ENCODE data around the gene ARHGAP4.

ARHGAP4 gene

DNA sequence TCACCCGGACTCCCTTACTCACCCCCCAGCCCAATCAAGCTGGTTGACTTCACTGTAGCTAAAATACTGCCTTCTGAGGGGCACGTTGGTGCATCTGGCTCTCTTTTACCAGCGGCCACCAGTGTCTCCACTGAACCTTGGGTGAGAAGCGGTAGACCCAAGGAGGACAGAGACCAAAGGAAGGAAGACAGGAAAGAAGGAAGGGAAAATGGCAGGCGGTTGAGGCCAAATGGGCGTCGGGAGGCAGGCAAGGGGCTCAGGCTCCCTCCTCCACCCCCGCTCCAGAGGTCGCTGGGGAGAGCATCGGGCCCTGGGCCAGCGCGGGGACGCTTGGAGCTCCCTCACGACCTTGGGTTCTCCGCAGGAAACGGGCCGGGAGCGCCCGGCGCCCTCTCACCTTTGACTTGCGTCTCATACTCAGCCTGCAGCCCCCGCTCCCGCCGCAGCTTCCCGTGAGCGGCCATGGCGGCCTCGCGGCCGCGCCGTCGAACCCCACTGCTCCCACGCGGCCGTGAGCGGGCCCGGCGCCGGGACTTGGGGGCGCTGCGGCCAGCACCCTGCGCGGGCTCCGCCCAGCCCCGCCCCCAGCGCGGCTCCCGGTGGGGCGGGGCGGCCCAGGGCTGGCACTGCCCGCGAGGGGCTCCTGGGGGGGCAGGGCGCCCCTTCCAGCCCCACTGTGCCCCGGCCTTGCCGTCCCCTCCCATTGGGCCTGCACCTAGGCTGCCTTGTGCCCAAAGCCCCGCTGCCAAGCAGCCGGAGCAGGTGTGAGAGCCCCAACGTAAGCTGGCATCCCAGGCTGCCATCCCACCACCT lies at the start of gene ARHGAP4:
ARHGAP4 (minus strand) TSS at position 526 of the 813 bp plus-strand sequence; CDS start at position 464, 62 bp downstream.
- DNase-seq: no peak
- in situ Hi-C loops (cut with HindIII; ENCODE audit: low pct_ligation_motif_present, low pct_unique_long_range_greater_than_20kb, low sequenced_read_pairs): no loop called here

DNA sequence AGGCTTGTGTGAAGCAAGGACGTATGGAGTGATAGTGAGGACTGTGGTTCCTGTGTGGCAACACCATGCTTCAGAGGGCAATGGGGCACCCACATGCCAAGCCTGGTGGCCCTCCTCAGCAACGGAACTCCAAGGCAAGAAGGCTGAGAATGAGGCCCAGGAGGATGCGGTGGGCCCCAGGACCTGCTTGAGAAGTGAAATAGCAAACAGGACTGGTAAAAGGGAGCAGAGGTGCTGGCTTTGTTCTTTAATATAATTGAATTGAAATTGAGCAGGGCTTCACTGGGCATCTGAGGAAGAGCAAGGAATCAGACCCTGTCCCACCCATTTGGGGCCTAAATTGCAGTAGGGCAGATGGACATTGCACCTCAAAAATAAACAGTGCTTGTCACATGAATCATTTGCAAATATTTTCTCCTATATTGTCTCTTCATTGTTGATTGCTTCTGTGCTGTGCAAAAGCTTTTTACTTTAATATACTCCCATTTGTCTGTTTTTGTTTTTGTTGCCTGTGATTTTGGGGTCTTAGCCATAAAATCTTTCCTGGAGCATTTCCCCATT lies 48.7 kb upstream of the ARHGAP4 start:
- DNase-seq: no peak
- in situ Hi-C loops (cut with HindIII; ENCODE audit: low pct_ligation_motif_present, low pct_unique_long_range_greater_than_20kb, low sequenced_read_pairs): no loop called here

DNA sequence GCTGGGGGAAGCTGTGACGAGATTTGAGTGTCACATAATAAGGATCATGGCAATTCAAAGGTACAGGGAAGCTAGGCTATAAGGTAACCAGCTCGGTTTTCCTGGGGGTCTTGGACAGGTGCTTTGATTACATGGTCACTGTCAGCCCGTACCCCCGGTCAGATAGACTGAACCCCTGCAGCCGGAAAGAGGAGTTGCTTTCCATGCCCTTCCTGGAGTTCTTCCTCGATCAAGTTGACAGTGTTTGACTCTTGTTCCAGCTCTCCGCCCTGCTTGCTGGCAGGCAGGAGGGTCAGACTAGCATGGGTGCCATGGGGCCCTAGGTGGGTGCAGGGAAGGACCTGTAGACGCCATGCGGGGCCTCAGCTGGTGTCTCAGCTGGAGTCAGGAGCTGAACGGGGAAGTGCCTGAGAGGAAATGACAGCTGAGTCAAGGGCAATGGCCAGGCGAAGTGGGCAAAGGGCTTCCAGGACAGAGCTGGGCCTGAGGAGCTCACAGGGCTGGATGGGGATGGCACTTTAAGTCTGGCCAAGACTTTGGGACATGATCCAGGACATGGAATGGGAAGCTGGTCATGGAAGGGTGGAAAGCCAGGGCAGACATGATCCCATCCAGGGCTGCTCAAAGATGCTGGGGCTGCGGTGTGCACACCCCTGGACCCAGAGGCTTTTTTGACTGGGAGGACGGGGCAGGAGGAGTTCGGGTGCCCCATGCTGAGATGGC lies 48.1 kb upstream of the ARHGAP4 start:
- no peak for DNase-seq
- in situ Hi-C loops (cut with HindIII; ENCODE audit: low pct_ligation_motif_present, low pct_unique_long_range_greater_than_20kb, low sequenced_read_pairs): no loop called here

DNA sequence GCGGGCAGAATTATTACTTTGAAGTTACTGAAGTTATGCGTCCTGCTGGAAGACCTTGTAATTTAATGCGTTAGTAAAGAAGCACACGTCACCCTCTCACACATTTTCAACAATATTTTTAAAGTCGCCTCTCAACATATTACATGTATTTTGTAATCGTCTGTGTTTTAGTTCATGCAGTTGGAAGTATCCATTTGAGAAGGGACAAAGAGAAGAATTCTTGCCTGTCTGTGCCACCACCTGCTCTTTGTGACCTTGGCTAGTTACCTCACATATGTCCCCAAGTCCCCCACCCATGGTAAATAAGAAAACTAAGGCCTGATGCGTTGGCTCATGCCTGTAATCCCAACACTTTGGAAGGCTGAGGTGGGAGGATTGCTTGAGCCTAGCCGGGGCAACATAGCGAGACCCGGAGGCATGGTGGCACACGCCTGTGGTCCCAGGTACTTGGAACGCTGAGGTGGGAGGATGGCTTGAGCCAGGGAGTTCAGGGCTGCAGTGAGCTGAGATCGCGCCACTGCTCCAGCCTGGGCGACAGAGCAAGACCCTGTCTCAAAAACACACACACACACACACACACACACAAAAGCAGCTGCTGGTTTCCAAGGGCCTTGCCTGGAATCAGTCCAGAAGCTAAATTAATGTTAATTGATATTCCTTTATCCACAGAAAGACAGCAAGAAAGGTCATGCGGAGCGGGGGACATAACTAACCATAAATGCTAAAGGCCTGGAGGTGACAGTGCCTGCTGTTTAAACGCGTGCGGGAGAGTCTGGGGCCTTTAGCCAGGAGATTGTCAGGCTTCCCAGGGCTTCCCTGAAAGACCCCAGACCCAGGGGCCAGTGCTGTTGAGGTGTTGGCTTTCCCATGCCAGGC lies 47.3 kb upstream of the ARHGAP4 start:
- peak; percentile 1 for DNase-seq

DNA sequence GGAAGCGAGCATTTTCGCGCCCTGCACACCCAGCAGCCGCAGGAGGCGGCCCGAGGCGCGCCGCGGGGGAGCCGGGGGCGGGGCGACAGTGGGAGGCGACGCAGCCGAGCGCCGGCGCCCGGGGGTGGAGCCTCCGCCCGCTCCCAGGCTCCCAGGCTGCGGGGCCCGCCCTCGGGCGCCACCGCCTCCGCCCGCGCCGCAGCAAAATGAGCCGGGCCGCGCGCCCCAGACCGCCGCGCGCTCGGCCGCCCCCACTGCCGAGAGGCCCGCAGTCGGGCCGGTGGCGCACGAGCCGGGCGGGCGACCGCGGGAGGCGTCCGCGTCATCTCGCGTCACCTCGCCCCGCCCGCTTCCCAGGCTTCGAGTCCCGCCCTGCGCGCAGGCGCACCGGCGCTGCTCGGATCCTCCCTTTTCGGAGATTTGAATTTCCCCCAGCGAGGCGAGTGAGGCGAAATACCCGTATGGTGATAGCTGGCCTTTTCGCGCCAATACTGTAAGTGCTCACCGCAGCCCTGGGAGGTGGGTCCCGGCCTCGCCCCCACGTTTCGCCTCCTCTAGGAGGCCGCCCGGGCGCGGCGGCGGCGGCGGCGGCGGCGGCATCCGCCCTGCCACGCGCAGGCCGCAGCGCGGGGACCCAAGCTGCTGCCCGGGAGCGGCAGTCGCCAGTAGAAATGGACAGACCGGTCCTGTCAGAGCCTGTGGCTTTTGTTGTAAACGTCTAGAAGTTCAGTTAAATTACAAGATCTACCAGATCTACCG lies 46.5 kb upstream of the ARHGAP4 start, which contains the start of gene TMEM187:
TMEM187 (plus strand) TSS at position 387 of the 759 bp plus-strand sequence. CDS start 9,309 bp downstream, outside the sequence.
- DNase-seq: peak; percentile 80
- in situ Hi-C loops (cut with HindIII; ENCODE audit: low pct_ligation_motif_present, low pct_unique_long_range_greater_than_20kb, low sequenced_read_pairs): no loop called here

More for the DNA sequence above, 47.3 kb upstream of the ARHGAP4 start:
- in situ Hi-C loops (cut with HindIII; ENCODE audit: low pct_ligation_motif_present, low pct_unique_long_range_greater_than_20kb, low sequenced_read_pairs): no loop called here

DNA sequence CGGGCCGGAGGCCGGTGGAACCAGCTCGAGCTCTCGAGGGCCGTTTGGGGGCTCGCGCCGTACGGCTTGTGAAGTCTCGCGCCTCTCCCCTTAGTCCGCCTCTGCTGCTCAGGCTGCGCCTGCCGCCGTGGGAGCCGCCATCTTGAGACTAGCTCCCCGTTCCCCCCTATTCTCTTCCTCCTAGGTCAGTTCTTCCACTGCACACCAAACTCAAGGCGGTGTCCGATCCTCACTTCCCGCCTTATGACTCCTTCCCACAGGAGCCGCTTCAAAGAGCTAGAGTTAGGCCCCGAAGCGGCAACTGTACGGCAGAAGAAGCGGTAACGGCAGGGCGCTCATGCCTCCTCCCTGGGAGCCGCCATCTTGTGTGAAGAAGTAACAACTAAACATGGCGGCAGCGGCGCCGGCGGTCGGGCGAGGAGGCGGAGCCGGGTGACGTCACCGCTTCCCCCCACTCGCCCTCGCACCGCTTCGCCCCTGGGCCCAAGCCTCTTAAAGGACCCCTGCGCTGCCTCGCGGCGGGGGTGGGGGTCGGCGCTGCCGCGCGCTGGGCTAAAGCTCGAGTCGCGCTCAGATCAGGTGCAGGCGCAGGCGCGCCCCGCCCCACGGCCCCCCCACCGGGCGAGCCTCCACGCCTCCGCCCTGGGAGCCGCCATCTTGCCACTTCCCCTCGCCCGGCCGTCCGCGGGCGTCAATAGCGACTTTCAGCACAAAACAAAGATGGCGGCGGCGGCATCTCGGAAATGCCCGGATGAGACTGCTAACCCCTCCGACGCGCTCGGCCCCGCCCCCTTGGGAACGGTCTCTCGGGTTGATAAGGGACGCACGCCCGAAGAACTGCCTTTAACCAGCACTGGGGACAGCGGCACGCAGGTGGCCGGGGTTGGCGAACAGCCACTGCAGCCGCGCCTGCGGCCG lies 45.6 kb upstream of the ARHGAP4 start, which contains the start of gene HCFC1:
HCFC1 (minus strand) TSS at position 369 of the 918 bp plus-strand sequence. CDS start 978 bp downstream, outside the sequence.
- in situ Hi-C loops (cut with HindIII; ENCODE audit: low pct_ligation_motif_present, low pct_unique_long_range_greater_than_20kb, low sequenced_read_pairs): no loop called here
- DNase-seq: peak; percentile 76

DNA sequence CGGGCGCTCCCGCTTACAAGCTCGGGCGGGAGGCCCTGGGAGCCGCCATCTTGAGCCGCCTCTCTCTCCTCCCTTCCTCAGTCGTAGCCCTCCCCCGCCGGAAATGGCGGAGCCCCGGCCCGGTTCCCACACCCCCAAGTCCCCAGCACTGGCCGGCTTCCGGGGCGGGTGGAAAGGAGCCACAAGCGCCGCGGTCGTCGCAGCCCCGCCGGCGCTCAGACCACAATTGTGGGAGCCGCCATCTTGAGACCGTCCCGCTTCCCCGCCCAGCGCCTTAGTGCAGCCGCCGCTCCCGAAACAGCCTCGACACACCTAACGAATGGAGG lies 45.0 kb upstream of the ARHGAP4 start:
- DNase-seq: peak; percentile 76
- in situ Hi-C loops (cut with HindIII; ENCODE audit: low pct_ligation_motif_present, low pct_unique_long_range_greater_than_20kb, low sequenced_read_pairs): no loop called here

DNA sequence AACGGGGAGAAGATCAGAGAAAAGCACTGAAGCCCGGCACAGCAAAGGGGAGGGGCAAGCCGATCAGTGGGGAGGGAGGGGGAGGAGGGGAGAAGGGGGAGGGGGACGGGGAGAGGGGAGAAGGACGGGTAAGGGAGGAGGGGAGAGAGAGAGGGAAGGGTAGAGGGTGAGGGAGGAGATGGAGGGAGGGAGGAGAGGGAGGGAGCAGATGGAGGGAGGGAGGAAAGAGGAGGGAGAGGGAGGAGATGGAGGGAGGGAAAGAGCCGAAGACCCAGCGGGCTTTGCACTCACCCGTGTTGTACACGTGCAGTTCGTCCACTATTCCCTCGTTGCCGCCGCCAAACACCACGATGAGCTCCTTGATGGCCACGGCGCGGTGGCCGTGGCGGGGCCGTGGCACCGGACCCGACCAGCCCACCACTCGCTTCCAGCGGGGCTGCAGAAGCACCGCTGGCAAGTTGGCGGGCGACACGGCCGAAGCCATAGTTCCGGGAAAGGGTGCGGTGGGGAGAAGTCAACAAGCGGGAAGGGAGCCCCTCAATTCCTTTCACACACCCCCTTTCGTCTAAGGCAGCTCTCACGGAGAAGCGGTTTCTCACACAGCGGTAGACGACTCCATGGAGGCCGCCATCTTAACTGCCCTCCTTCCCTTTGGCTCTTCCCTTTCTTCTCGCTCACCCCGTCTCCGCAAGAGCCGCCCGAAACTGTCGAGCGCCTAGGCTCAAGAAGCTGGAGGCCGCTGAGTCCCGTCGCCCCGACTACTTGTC lies 44.5 kb upstream of the ARHGAP4 start:
- DNase-seq: peak; percentile 31
- in situ Hi-C loops (cut with HindIII; ENCODE audit: low pct_ligation_motif_present, low pct_unique_long_range_greater_than_20kb, low sequenced_read_pairs): no loop called here

DNA sequence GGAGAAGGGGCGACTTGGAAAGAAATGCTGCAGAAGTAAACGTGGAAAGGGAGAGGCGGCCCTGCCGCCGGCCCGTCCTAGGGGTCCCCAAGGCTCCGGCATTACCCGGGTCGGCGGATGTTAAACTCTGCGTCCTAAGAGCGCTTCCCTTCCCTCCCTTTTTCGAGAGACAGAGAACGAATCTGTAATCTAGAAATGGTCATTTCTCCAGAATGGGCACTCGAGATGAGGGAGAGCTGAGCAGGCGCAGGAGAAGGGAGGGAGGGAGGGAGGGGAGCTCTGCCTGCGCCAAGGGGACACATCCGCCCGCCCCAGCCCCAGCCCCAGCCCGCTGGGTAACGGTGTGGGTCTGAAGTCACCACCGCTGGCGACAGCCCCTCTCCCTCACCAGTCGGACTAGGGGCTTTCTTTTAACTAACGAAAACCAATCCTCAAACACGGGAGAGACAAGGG lies 43.9 kb upstream of the ARHGAP4 start:
- DNase-seq: no peak
- in situ Hi-C loops (cut with HindIII; ENCODE audit: low pct_ligation_motif_present, low pct_unique_long_range_greater_than_20kb, low sequenced_read_pairs): no loop called here

DNA sequence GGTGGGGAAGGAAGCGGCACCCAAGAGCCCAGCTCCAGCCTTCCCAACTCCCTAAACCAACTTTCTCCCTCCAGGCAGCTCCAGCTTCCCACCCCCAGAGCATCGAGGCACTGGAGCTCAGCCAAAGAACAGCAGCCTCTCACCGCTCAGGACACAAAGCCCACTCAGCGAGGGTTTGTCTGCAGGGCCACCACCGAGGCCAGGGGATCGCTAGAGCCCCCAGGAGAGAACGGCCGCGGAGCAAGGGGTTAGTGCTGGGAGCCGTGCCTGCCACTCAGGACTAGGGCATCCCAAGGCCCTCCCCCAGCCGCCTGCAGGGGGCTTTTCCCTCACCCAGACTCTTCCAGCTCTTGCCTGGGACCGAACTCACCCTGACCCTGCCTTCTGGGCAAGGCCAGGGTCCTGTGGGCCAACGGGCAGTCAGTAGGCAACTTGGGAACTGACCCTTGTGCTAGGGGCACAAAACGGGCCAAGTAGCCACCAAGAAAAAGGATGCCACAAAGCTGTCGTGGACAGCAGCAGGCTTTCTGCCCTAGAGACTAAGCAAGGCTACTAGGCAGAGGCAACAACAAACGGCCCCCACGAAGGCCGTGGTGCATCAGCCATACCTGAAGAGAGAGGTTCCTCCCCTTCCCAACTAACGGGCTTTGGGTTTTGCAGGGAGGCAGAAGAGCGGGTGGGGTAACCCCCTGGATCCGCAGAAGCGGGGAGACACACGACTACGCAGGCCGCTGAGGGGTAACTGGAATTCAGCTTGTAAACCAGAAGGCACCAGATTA lies 43.2 kb upstream of the ARHGAP4 start:
- DNase-seq: no peak
- in situ Hi-C loops (cut with HindIII; ENCODE audit: low pct_ligation_motif_present, low pct_unique_long_range_greater_than_20kb, low sequenced_read_pairs): no loop called here

DNA sequence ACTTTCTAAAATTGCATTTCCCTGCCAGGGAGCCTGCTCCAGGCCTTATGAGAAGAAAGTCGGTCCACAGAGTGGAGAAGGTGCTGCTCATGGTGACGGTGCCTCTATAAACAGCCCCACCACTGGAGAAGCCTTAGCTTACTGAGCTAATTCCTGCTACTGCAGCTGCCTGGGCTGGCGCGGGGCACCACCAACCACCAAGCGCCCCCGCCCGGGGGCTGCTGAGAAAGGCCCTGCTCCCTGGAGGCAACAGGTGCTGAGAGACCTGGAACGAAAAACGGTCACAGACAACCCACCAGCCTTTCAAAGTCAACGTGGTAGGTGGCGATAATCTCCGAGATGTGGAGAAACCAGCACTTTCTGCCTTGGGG lies 42.7 kb upstream of the ARHGAP4 start:
- in situ Hi-C loops (cut with HindIII; ENCODE audit: low pct_ligation_motif_present, low pct_unique_long_range_greater_than_20kb, low sequenced_read_pairs): no loop called here
- no peak for DNase-seq

DNA sequence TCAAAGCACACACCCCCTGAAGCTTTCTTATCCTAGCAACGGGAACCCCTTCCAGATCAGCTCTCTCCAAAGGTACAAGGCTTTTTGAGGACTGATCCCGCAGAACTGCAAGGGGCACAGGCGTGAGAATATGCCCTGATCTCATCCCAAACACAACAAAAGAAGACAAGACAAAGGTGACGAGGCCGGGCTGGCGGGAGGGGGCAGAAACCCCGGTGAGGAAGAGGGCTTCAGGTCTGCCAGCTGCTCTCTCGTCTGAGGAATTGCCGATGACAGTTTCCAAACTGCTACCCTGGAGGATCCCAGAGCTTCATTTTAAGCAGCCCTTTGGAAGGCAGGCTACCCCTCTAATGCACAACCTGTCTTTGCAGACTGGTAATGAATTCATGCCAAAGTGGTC lies 42.2 kb upstream of the ARHGAP4 start:
- DNase-seq: no peak
- in situ Hi-C loops (cut with HindIII; ENCODE audit: low pct_ligation_motif_present, low pct_unique_long_range_greater_than_20kb, low sequenced_read_pairs): no loop called here

DNA sequence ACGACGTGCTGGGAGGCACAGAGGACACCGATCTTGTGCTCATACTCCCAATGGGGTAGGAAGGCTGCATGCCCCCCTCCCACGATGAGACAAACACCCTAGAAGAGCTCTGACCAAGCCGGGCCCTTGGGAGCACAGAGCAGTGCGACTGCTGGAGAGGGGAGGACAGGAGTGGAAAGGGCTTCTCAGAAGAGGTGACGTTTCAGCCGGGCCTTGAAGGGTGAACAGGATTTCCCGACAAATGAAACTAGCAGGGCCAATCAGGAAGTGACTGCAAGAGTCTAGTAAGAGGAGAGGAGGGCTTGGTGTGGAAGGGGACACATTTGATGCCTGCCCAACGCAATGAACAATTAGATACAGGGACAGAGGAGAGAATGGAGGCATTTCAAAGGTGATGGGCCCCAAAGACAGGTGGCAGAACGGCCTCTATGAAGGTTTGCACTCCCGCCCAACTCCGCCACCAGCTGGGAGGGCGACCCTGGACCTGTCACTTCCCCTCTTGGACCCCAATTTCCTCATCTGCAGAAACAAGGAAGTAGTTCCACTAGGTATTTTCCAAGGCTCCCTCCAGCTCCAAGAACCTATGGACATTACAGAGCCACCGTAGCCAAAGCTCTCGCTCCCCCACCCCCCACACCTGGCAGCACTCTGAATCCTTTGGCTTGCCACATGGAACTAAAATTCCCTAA lies 41.6 kb upstream of the ARHGAP4 start:
- no peak for DNase-seq
- in situ Hi-C loops (cut with HindIII; ENCODE audit: low pct_ligation_motif_present, low pct_unique_long_range_greater_than_20kb, low sequenced_read_pairs): no loop called here

DNA sequence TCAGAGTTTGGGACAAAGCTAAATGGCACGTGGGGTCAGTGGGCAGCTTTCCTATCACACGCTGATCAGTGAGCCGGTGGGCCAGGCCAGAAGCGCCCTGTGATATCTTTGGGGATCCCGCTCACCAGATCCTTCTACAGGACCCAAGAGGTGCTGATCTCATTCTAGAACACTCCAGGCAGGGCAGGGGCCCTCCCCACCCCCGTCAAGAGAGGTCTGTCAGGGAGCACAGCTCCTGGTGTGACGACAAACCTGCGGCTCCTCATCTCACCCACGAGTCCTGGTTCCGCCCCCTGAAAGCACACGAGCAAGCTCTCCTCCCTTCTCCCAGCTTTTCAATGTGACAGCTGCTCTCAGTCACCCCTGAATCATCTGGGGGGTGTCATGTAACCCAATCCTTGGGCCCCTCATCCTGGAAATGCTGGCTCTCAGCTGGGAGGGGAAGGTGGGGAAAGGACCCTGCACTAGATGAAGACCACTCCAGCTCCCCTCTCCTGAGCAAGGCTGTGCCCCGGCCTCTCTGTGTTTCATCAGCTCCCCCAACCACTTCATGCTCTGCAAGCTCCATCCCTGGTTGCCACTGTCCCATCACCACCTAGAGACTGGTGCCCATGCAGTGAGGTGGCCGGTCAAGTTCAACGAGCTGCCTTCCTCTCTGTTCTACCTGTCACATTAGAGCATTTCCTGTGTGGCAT lies 40.9 kb upstream of the ARHGAP4 start:
- in situ Hi-C loops (cut with HindIII; ENCODE audit: low pct_ligation_motif_present, low pct_unique_long_range_greater_than_20kb, low sequenced_read_pairs): no loop called here
- DNase-seq: no peak
